Esophagus mucosa (tissue), 1 donor: Measurements from ENCODE around the gene PLCB1. TPM values are rescaled to one million over a fixed set of nuclear protein-coding genes. Genes with fewer than 3 reads are reported as not detected.
"Not testable (repeated sequence)": the region's sequence is repeated elsewhere in the genome, so short reads cannot be mapped to it uniquely, and the experiment has no call there.

Experiments
- ATAC-seq: fragments of 200-7000 bp; cut with Tn5 transposase; one replicate; pipeline ENCODE4 v1.9.1; 2020
- total RNA-seq: library from RNA; stranded (reverse); gene quantifications from one replicate; pipeline ENCODE4 v1.2.4, GENCODE V29; 2023
- donor health status: DM: yes; HTN: yes; CAD: no.

Gene PLCB1
- total RNA-seq, 1 donor from 2014 or later = 2.7 TPM

GRCh38 chr20:8454137-8454712 lies 322.2 kb downstream of the PLCB1 start:
- no peak for ATAC-seq

- ATAC-seq = no peak
Observed at GRCh38 chr20:8456765-8457164, 324.7 kb downstream of the PLCB1 start.

DNA sequence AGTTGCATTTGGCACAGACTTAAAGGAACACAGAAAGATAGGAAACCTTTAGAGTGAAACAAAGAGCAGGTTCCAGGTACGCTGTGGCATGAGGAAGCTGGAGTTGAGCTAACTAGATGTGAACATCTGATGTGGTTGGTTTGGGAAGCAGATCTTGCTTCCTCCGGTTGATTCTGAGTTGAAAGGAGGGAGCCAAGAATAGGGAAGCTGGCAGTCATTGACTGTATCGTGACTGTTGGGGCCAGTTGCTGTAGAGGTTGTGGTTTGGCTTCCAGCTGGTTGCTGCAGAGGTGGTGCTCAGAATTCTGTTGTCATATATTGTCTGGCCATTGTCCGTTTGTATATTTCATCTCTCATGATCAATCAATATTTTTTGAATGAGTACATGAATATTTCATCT lies 325.9 kb downstream of the PLCB1 start:
- ATAC-seq = no peak

GRCh38 chr20:8461186-8461585 lies 329.1 kb downstream of the PLCB1 start:
- no peak for ATAC-seq

GRCh38 chr20:8464368-8464767 lies 332.3 kb downstream of the PLCB1 start:
- ATAC-seq = no peak

- not testable (repeated sequence) for ATAC-seq
Observed at GRCh38 chr20:8466781-8467180, 334.7 kb downstream of the PLCB1 start.

DNA sequence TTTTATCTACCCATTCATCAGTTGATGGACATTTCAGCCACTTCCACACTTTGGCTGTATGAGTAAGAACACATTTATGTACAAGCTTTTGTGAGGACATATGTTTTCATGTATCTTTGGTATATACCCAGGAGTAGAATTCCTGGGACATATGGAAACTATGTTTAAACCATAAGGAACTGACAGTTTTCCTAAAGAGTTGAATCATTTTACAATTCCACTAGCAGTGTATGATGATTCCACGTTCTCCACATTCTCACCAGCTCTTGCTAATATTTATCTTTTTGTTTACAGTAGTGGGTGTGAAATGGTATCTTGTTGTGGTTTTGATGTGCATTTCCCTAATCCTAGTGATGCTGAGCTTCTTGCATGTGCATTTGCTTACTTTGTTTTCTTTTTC lies 338.1 kb downstream of the PLCB1 start:
- ATAC-seq = no peak

- ATAC-seq = no peak
Observed at GRCh38 chr20:8471465-8471864, 339.4 kb downstream of the PLCB1 start.

GRCh38 chr20:8473459-8473858 lies 341.4 kb downstream of the PLCB1 start:
- no peak for ATAC-seq

DNA sequence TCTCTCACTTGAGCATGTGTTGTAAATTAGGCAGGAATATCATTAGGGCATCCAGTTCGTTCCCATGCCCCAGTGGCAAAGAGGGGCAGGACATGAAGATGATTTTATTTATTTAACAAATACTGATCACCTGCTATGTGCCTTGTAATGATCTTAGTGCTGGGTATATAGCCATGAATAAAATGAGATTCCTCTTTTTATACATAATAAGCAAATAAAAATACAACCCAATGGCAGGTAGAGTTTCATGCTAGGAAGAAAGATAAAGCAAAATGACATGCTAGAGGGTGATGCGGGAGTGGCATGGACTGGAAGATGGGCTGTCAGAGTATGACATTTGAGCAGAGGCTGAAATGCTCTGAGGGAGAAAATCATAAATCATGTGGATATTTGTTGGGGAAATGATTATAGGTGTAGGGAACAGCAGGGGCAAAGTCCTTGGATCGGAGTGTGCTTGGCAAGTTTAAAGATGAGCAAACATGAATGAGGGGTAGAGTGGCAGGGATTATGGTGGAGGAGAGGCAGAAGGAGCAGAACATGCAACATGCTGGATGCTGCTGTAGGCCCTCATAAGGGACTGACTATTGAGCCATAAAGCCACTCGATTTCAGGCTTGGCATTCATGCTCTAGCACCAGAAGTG lies 342.1 kb downstream of the PLCB1 start:
- no peak for ATAC-seq

DNA sequence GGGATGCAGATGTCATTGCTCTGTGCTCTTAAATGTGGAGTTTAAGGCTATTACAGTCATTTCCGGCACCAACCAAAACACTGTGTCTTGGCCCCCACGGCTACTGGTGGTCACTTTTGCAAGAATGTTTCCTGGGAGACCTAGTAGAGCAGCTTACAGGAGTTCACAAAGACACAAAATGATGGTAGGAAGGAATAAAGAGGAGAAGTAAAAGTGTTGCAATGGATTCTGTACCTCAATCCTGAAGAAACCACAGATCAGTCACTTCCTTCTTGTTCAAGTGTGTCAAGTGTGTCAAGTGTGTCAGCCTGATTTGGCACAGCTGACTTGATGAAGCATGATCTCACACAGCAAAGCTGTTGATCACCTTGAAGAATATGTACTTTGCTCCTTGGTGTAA lies 344.0 kb downstream of the PLCB1 start:
- ATAC-seq = no peak

GRCh38 chr20:8480597-8480996 lies 348.5 kb downstream of the PLCB1 start:
- ATAC-seq = no peak

GRCh38 chr20:8487696-8488095 lies 355.6 kb downstream of the PLCB1 start:
- no peak for ATAC-seq

- ATAC-seq = no peak
Observed at GRCh38 chr20:8489094-8489883, 357.2 kb downstream of the PLCB1 start.

- ATAC-seq = no peak
Observed at GRCh38 chr20:8490076-8490830, 358.2 kb downstream of the PLCB1 start.

DNA sequence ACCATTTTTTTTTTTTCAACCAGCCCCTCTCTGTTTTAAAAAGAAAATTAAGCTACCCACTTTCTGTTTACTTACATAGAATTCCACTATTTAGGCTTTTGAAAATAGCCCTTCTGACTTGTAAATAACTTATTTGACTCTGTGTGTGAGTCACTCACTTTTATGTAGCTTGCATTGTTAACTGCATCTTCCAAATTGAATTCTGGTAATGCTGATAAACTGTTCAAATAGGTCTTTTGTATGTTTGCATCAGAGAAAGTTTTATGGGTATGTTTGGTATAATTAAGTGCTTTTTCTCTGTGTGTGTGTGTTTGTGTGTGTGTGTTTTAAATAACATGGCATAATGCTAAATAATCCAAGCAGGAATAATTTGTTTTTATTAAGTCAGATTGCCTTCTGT lies 360.1 kb downstream of the PLCB1 start:
- ATAC-seq = no peak

DNA sequence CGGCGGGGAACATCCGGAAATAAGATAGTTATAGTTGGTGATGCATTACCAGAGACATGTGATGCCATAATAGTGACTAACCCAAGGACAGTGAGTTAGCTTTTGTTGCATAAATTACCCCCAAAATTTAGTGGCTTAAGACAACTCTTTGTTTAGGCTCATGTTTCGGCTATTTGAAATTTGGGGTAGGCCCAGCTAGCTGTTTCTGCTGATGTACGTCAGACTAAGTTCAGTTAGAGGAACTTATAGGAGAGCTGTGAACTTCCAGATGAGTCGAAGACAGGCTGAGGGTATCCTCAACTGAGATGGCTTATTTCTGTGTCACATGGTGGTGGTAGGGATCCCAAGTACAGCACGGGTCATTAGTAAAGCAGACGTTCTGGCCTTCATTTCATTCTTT lies 366.5 kb downstream of the PLCB1 start:
- ATAC-seq = no peak

DNA sequence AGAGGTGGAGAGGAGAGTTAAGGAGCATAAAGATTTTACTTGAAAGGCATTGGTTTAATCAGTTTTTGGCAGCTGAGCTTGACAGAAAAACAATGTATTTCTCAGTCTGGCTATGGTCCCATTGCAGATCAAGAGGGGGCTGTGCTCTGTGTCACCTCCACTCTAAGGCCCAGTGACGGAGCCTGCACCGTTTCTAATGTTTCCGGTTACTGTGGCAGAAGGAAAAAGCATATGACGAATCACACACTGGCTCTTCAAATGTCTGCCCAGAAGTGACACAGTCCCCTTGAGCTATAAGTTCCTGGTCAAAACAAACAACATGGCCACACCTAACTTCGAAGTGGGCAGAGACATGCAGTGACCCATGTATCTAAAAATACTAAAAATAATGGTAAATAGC lies 372.0 kb downstream of the PLCB1 start:
- ATAC-seq = no peak

- no peak for ATAC-seq
Observed at GRCh38 chr20:8505476-8506200, 373.6 kb downstream of the PLCB1 start.

GRCh38 chr20:8507231-8507630 lies 375.2 kb downstream of the PLCB1 start:
- ATAC-seq = no peak

GRCh38 chr20:8509809-8510208 lies 377.7 kb downstream of the PLCB1 start:
- ATAC-seq = no peak

DNA sequence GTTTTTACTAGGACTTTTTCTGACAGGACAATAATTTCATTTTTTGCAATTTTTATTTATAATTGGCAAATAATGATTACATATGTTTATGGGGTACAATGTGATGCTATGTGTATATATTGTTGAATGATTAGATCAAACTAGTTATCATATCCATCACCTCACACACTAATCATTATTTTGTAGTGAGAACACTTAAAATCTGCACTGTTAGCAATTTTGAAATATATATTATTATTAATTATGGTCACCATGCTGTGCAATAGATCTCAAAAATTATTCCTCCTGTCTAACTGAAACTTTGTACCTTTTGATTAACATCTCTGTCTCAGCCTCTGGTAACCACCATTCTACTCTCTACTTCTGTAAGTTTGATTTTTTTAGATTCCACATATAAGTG lies 378.7 kb downstream of the PLCB1 start:
- no peak for ATAC-seq

DNA sequence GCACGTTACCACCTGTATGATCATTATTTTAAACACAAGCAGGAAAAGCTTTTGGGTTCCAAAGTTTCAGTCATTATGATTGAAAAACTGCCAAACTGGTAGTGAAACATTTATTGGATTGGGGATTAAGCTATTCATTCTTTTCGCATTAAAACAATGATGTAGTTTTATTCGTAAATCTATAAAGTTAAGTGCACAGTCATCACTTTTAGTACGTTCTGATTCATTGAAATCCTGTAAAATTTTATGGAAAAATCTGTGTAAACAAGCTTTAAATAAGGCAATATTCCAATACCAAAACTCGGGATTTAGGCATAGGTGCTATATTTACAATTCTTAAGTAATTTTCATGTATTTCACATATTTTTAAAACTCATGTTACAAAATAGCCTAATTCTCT lies 379.9 kb downstream of the PLCB1 start:
- ATAC-seq = no peak
